ENCODE data around the gene HDAC7.

HDAC7 gene

DNA sequence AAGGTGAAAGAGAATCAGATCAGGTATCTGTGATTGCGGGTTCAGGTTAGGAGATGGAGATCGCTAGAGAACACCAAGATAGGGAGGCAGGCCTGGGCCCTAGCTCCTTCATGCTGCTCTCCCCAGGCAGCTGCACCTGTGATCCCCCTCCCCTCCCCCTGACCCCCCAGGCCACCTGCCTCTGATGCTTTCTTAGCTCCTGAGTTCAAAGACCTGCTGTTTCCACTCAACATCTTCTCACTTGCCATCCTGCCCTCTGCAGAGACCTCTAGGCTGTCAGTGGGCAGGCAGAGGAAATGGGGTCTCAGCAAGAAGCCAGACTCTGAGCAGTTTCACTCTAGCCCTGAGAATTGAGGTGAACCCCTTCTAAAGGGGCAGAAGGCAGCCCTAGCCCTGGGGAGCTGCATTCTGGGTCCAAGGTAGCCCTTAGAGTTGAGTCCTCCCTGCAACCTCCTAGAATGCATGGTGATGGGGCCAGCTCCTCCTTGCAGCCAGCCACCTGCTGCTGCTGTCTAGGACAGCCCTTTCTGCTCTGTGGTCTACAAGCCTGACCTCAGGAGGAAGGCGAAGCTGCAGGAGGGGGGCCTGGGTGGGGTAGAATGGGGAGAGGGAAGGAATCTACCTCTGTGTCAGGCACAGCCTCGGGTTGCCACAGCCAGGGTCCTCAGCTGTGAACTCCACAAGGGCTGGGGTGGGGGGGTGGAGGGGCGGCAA is 53.0 kb downstream of the HDAC7 start:
- Histone ChIP-seq H3K27me3 (ENCODE audit: control insufficient read depth, insufficient read depth, low read length) (no peaks in the 10 kb centered on the region), H3K9me3 (ENCODE audit: control insufficient read depth, low read length) (no peaks in the 10 kb centered on the region), H3K9ac (ENCODE audit: low read length) (no peak overlapping the region), H3K4me1 (ENCODE audit: control insufficient read depth, insufficient read depth, low read length) (no peaks in the 10 kb centered on the region), H3K4me3 (ENCODE audit: low read length) (no peak overlapping the region), H3K36me3 (ENCODE audit: control insufficient read depth, insufficient read depth, low read length) (no peaks in the 10 kb centered on the region)

DNA sequence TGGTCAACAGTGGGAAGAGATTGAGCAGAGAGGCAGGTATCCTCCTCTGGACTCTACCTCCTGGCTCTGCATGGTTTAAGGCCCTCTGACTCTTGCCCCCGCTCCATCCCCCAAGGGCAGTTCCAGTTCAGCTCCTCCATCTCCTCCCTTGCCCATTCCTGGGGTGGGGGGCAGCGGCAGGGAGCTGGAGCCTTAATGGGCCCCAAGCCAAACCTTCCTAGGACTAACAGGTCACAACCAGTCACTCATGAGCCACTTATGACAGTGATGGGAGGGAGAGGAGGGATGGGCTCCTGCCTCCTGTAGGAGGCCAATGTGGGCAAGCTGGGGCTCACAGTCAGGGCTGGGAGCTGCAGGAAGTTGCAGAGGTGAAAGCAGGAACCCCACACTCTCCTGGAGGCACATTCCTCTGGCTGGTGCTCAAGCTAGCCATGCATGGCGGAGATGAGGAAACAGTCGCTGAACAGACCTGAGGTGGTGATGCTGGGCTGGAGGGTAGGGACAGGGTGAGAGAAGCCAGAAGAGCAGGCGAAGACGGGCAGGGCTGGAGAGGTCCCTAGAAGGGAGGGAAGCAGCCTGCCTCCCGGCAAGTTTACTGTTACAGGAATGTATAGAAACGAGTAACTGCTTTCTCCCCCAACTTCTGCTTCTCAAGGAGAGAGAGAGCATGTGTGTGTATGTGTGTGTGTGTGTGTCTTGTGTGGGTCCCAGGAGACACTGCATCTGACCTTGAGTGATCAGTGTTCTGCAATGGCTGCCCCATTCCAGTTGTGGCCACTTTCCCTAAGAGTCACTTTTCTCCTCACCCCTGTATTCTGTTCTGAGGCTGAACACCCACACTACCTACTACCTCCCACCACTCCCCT is 56.0 kb downstream of the HDAC7 start:
- Histone ChIP-seq H3K36me3 (ENCODE audit: control insufficient read depth, insufficient read depth, low read length) (no peaks in the 10 kb centered on the region), H3K27me3 (ENCODE audit: control insufficient read depth, insufficient read depth, low read length) (no peaks in the 10 kb centered on the region), H3K4me1 (ENCODE audit: control insufficient read depth, insufficient read depth, low read length) (peaks cover 8% of the 10 kb centered on the region), H3K9me3 (ENCODE audit: control insufficient read depth, low read length) (no peaks in the 10 kb centered on the region), H3K9ac (ENCODE audit: low read length) (no peak overlapping the region), H3K4me3 (ENCODE audit: low read length) (no peak overlapping the region)

DNA sequence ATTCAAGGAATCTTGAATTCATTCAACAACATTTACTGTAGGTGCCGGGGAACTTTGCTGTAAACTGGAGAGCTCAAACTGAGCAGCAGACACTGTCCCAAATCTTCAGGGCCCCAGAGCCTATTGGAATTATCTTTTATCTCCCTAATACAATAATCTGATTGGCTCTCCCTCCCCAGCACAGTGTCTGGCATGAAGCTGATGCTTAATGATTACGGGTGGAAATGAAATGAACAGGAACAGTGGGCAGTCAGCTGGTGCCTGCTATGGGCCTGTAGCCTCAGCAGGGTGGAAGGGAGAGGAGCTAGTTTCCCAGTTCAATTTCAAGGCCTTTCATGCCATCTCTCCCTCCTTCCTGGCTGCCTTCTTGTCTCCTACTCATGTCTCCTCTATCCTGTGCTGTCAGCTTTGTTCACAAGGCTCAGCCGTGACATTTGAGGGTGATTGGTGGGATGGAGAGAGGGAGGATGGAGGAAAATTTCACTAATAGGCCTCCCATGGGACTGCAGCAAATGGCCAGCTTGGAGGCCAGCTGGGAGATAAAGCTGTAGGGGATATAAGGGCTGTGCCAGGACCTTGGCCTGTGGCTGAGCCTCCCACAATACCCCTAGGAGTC is 56.7 kb downstream of the HDAC7 start:
- Histone ChIP-seq H3K27me3 (ENCODE audit: control insufficient read depth, insufficient read depth, low read length) (no peaks in the 10 kb centered on the region), H3K36me3 (ENCODE audit: control insufficient read depth, insufficient read depth, low read length) (no peaks in the 10 kb centered on the region), H3K4me1 (ENCODE audit: control insufficient read depth, insufficient read depth, low read length) (peaks cover 15% of the 10 kb centered on the region), H3K9me3 (ENCODE audit: control insufficient read depth, low read length) (no peaks in the 10 kb centered on the region), H3K9ac (ENCODE audit: low read length) (no peak overlapping the region), H3K4me3 (ENCODE audit: low read length) (no peak overlapping the region)

- Histone ChIP-seq H3K4me1 (ENCODE audit: control insufficient read depth, insufficient read depth, low read length) (peaks cover 54% of the 10 kb centered on the region), H3K4me3 (ENCODE audit: low read length) (peak within 1 kb of the TSS; percentile 74), H3K36me3 (ENCODE audit: control insufficient read depth, insufficient read depth, low read length) (no peaks in the 10 kb centered on the region)
Observed at GRCh38 chr12:47758834-47759690, 60.6 kb downstream of the HDAC7 start, which contains the start of gene RAPGEF3. Gene RAPGEF3 (minus strand): TSS chr12:47758880. CDS start chr12:47758556, 324 bp downstream.

GRCh38 chr12:47758584-47758833 is 61.2 kb downstream of the HDAC7 start:
- H3K27me3 ChIP-seq (ENCODE audit: control insufficient read depth, insufficient read depth, low read length) = no peaks in the 10 kb centered on the region
- no peaks in the 10 kb centered on the region for H3K36me3 ChIP-seq (ENCODE audit: control insufficient read depth, insufficient read depth, low read length)
- H3K4me3 ChIP-seq (ENCODE audit: low read length) = peak overlapping the region; percentile 74
- peak overlapping the region; percentile 90 for H3K9ac ChIP-seq (ENCODE audit: low read length)
- peaks cover 60% of the 10 kb centered on the region for H3K4me1 ChIP-seq (ENCODE audit: control insufficient read depth, insufficient read depth, low read length)
- no peaks in the 10 kb centered on the region for H3K9me3 ChIP-seq (ENCODE audit: control insufficient read depth, low read length)

More at GRCh38 chr12:47758834-47759690, 60.6 kb downstream of the HDAC7 start, which contains the start of gene RAPGEF3:
- Histone ChIP-seq H3K9me3 (ENCODE audit: control insufficient read depth, low read length) (no peaks in the 10 kb centered on the region), H3K9ac (ENCODE audit: low read length) (peak within 1 kb of the TSS; percentile 90), H3K27me3 (ENCODE audit: control insufficient read depth, insufficient read depth, low read length) (no peaks in the 10 kb centered on the region)

- H3K4me3 ChIP-seq (ENCODE audit: low read length) = peak overlapping the region; percentile 74
- H3K36me3 ChIP-seq (ENCODE audit: control insufficient read depth, insufficient read depth, low read length) = no peaks in the 10 kb centered on the region
- H3K9me3 ChIP-seq (ENCODE audit: control insufficient read depth, low read length) = no peaks in the 10 kb centered on the region
- H3K9ac ChIP-seq (ENCODE audit: low read length) = peak overlapping the region; percentile 90
- peaks cover 65% of the 10 kb centered on the region for H3K4me1 ChIP-seq (ENCODE audit: control insufficient read depth, insufficient read depth, low read length)
- H3K27me3 ChIP-seq (ENCODE audit: control insufficient read depth, insufficient read depth, low read length) = no peaks in the 10 kb centered on the region
Observed at GRCh38 chr12:47757840-47758583, 61.7 kb downstream of the HDAC7 start.

DNA sequence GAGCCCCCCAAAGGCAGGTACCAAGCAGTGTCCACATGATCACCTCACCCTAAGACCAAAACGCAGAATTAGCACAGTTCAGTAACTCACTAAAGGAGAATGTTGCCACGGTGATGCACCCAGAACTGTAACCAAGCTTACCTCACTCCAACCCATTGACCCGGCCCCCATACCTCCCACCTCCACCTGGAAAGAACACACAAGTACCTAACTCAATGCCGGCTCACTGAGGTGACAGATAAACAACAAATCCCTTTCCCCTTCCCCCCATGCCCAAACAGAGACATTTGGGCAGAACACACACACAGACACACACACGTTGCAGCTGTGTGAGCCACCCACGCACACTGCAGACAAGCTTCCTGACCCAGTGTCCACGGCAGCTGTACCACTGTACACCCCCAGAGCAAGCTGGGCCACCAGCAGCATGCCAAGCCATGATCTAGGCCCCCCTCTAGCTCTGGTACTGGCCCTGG is 62.3 kb downstream of the HDAC7 start:
- no peaks in the 10 kb centered on the region for H3K36me3 ChIP-seq (ENCODE audit: control insufficient read depth, insufficient read depth, low read length)
- H3K9ac ChIP-seq (ENCODE audit: low read length) = peak overlapping the region; percentile 90
- peak overlapping the region; percentile 74 for H3K4me3 ChIP-seq (ENCODE audit: low read length)
- H3K27me3 ChIP-seq (ENCODE audit: control insufficient read depth, insufficient read depth, low read length) = no peaks in the 10 kb centered on the region
- no peaks in the 10 kb centered on the region for H3K9me3 ChIP-seq (ENCODE audit: control insufficient read depth, low read length)
- H3K4me1 ChIP-seq (ENCODE audit: control insufficient read depth, insufficient read depth, low read length) = peaks cover 71% of the 10 kb centered on the region

DNA sequence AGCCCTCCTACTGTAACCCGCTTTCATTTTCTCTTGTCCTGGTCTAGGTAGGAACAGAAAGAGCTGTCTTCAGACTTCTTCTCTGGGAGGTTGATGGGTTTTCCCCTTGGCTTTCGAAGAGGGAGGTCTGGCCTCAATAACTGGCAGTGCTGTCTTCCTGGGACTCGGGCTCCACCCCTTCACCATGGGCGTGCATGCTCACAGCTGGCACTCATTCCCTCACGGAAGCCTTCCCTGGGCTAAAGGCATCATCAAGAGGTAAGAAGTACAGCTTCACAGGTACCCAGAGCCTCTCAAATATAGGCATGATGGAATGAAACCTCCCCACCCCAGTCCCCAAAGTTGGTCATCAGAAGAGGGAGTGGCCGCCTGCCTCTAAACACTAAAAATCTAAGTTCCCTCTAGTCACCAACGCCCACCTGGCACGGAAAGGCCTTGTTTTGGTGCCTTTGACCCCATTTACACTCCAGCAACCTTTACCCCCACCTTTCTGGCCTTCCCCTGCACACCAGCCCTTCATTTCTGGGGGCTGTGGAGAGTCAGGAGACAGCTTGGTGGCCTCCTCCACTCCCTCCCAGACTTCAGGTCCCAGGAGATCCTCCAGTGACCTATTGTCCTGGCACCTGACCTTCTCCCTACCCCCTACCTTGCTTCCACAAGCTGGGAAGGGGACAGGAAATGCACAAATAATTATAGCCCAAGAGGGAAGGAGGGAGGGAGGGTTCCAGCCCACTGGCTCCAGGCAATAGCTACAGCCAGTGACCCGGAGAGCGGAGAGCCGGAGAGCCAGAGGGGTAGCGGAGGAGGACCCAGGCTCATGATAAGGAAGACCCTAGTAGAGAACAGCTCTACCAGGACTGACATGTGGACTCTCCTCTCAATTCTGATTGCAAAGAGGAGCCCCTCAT is 63.8 kb downstream of the HDAC7 start:
- no peak overlapping the region for H3K9ac ChIP-seq (ENCODE audit: low read length)
- H3K4me3 ChIP-seq (ENCODE audit: low read length) = no peak overlapping the region
- H3K27me3 ChIP-seq (ENCODE audit: control insufficient read depth, insufficient read depth, low read length) = no peaks in the 10 kb centered on the region
- H3K9me3 ChIP-seq (ENCODE audit: control insufficient read depth, low read length) = no peaks in the 10 kb centered on the region
- H3K4me1 ChIP-seq (ENCODE audit: control insufficient read depth, insufficient read depth, low read length) = peaks cover 76% of the 10 kb centered on the region
- no peaks in the 10 kb centered on the region for H3K36me3 ChIP-seq (ENCODE audit: control insufficient read depth, insufficient read depth, low read length)

DNA sequence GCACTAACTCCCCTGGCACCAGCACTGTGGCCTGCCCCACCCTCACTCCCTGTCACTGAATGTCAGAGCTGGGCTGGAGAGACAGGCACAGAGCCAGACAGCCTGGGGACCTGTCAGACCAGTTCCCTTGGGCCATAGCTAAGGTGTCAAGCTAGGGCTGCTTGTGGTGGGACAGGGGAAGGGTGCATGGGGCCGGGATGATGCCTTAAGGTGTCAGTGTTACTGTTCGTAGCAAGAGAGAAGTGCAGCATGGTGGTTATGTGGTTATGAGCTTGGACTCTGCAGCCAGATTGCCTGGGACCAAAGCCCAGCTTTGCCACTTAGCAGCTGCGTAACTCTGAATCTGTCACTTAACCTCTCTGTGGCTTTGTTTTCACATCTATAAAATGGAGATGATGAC is 64.8 kb downstream of the HDAC7 start:
- no peaks in the 10 kb centered on the region for H3K9me3 ChIP-seq (ENCODE audit: control insufficient read depth, low read length)
- no peak overlapping the region for H3K9ac ChIP-seq (ENCODE audit: low read length)
- no peaks in the 10 kb centered on the region for H3K27me3 ChIP-seq (ENCODE audit: control insufficient read depth, insufficient read depth, low read length)
- H3K4me1 ChIP-seq (ENCODE audit: control insufficient read depth, insufficient read depth, low read length) = peaks cover 73% of the 10 kb centered on the region
- H3K36me3 ChIP-seq (ENCODE audit: control insufficient read depth, insufficient read depth, low read length) = peaks cover 2% of the 10 kb centered on the region
- H3K4me3 ChIP-seq (ENCODE audit: low read length) = no peak overlapping the region

- Histone ChIP-seq H3K36me3 (ENCODE audit: control insufficient read depth, insufficient read depth, low read length) (peaks cover 4% of the 10 kb centered on the region), H3K4me1 (ENCODE audit: control insufficient read depth, insufficient read depth, low read length) (peaks cover 68% of the 10 kb centered on the region), H3K27me3 (ENCODE audit: control insufficient read depth, insufficient read depth, low read length) (no peaks in the 10 kb centered on the region), H3K4me3 (ENCODE audit: low read length) (no peak overlapping the region), H3K9ac (ENCODE audit: low read length) (no peak overlapping the region), H3K9me3 (ENCODE audit: control insufficient read depth, low read length) (no peaks in the 10 kb centered on the region)
Observed at GRCh38 chr12:47754126-47754525, 65.6 kb downstream of the HDAC7 start.
